Fibroblast of skin of right quadriceps (primary cell): Measurements from ENCODE around the gene ZNF326.
"Not testable (repeated sequence)": the region's sequence is repeated elsewhere in the genome, so short reads cannot be mapped to it uniquely, and the experiment has no call there.

ENCODE experiments used
- DNase-seq: peaks from one replicate; pipeline ENCODE4 v3.0.0-alpha.2; 2013

ZNF326 gene

DNA sequence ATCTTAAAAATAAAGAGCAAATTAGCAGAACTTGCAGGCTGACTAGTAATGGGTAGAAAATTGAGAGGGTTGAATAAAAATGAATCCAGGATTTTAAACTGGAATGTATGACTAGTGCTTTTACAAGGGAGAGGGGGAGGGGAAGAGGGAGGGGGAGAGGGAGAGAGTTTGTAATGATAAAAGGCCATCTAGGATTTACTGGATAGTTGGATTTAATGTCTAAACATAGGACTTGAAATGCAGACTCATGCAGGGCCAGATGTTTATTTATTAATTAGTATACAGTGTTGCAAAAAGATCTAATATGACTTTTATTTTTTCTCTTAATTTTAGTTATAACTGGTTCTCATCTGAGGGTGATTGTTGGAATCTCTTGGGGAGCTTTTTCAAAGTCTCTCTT is 4.3 kb downstream of the ZNF326 start:
- DNase-seq, result no peak

DNA sequence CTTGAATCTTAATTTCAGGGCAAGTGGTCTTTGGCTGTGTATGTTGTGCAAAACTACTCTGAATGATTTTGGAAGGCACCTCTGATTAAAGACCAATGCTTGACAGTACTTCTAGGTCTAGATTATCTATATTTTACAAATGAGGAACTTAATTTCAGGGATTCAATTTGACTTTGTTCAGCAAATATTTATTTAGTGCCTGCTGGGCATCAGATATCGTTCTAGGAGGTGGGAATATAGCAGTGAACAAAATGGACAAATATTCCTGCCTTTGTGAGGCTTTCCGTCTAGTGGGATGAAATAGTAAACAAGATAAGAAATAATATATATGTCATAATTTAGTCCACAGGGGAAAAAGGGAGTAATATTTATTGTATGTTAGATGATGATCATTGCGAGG is 4.7 kb downstream of the ZNF326 start:
- DNase-seq, result no peak

DNA sequence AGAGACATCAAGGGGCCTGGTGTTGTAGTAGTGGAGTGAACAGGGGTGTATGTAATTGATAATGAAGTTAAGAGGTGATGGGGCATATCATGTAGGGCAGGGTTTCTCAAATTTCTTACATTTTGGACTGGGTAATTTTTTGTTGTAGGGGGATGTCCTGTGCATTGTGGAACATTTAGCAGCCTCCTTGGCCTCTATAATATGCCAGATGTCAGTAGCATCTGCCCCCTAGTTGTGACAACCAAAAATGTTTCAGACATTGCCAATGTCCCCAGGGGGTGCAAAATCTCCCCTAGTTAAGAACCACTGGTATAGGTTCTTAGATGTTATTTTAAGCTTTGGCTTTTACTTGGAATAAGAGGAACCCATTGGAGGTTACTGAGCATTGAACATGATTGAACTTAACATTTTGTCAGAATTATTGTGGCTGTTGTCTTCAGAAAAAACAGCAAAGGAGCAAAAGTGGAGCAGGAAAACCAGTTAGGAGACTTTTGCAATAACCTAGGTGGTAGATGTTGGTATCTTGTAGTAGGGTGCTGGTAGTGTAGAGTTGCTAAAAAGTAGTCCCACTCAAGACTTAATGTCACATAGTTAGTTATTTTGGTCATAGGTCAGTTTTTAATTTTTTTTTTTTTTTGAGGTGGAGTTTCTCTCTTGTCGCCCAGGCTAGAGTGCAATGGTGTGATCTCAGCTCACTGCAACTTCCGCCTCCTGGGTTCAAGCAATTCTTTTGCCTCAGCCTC is 6.2 kb downstream of the ZNF326 start:
- DNase-seq, result no peak

DNA sequence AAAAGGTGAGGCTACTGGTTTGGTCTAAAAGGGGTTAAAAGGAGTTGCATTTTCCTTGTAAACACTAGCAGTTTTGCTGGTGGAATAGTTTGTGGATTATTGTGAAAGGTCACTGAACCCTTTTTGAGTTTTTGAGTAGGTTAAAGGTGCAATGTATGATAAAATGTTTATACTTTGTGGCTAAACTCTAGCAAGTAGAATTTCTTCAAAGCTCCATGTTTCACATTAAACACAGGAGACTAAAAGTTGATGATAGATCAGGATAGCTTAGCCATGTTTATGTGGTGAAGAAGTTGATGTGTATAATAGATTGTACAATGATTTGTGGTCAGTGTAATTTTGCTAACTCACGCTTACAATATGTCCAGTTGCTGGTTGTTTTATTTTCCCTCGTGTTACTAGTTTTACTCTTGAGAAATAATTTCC is 13.1 kb downstream of the ZNF326 start:
- DNase-seq, result no peak

DNA sequence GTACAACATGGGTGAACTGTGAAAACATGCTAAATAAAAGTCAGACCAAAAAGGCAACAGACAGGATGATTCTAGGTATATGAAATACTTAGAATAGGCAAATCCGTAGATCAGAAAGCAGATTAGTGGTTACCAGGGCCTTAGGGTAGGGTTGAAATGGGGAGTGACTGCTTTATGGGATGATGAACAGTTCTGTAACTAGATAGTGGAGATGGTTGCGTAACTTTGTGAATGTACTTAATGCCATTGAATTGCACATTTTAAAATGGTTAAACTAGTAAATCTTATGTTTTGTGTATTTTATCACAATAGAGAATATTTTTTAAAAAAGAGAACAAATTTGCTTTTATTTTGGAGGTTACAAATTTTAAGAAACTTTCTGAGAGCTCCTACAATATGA is 17.4 kb downstream of the ZNF326 start:
- DNase-seq, result no peak

DNA sequence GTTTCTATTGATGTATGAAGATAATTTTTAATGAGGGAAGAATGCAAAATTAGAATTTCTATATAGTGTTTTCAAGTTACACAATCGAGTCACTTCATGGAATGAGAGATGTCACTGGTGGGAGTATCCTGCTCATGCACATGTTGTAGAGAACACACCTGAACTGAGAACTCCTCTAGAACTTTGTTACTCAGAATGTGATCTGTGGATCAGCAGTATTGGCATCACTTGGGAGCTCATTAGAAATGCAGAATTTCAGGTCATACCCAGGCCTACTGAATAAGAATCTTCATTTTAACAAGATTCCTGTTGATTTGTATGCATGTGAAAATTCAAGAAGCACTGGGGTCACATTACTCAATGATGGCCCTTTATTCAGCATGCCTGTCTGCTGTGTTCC is 28.8 kb downstream of the ZNF326 start:
- no peak for DNase-seq

DNA sequence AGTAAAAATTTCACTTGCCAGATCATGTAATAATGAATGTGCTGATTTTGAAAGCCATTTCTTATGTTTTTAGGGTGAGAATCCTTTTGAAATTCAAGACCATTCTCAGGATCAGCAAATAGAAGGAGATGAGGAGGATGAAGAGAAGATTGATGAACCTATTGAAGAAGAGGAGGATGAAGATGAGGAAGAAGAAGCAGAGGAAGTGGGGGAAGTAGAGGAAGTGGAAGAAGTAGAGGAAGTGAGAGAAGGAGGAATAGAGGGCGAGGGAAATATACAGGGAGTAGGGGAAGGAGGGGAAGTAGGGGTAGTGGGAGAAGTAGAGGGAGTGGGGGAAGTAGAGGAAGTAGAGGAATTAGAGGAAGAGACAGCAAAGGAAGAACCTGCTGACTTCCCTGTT is 32.4 kb downstream of the ZNF326 start:
- no peak for DNase-seq

DNA sequence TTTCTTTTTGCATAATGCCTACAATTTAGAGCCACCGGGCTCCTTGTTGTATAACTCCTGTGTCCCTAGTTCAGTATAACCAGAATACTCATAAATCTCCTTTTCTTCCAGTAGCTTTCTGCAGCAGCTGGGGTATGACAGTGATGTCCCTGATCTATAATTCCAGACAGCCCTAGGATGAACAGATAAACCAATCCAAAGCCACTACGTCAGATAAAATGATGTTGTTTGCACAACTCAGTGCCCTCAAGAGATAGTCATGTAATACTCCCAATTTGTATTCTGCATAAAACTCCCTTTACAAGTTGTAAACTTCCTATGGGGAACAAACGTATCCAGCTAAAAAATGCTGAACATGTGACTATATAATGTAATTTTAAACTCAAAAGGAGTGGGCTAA is 44.7 kb downstream of the ZNF326 start:
- DNase-seq, result no peak

DNA sequence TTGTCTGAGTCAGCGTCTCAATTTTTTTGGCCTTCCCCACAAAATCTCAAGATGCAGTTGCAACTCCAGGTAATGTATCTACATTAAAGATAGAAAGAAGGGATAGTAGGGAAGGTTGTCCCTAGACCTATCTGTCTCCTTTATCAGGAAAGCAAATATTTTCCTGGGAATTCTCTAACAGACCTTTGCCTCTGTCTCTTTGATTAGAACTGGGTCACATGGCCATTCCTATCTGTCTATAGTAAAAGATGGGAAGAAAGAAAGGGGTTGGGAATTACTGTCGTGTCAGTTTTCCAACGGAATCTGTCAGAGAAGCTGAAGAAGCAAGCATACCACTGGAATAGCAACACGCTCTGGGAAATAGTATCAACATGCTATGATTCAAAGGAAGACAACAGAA is 48.7 kb downstream of the ZNF326 start:
- DNase-seq, result no peak

DNA sequence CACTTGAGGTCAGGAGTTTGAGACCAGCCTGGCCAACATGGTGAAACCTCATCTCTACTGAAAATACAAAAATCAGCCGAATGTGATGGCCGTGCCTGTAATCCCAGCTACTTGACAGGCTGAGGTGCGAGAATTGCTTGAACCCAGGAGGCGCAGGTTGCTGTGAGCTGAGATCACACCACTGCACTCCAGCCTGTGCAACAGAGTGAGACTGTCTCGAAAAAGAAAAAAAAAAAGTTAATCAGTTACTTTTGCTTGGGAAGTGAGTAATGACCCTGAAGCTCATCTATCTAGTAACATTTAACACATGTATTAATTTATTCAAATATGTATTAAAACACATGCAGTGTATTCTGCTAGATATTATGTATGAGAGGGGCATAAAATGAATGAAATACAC is 49.4 kb downstream of the ZNF326 start:
- DNase-seq, result no peak

DNA sequence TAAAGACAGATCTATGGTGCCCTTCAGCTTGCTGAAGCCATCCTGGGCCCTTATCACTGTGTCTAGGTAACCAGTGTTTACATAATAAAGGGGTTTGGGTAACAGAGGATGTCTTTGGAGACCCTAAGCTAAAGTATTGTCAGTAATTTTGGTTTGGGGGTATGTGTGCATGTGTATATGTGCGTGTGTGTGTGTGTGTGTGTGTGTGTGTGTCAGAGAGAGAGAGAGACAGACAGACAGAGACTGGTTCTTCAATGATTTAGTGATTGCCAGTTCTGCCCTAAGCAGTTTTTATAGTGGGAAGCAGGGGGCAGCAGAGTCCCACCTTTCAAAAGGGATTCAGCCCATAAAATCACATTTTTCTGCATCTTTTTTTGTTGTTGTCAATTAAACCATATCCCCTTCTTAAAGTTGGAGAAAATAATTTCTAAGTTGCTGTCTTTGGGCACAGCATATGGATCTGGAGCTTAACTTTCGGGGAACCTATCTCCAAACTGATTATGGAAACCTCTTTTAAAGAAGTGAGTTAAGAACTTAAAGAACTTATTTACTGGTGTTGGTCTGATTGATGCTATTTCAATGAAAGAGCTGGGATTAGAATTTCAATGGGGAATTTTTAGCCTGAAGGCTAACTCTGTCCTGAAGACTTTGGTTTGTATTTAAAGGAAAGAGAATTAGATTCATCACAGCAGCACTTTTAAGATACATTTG is 51.1 kb downstream of the ZNF326 start:
- DNase-seq, result no peak

DNA sequence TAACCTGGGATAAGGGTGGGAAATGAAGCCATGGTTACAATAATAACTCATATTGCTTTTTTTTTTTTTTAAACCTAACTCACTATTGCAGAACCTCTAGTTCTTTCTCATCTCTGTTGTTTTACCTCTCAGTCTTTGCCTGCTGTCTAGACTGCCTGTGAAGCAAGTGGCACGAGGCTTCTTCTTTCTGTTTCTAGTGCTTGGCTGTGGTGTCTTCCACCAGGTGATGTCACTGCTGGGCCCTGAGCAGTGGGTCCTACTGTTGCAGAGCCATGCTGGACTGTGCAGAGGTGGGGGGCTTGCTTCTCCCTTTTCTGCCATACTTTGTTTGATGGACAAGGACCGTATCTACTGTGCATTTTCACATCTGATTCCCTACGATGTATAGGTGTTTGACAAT is 51.7 kb downstream of the ZNF326 start:
- no peak for DNase-seq

DNA sequence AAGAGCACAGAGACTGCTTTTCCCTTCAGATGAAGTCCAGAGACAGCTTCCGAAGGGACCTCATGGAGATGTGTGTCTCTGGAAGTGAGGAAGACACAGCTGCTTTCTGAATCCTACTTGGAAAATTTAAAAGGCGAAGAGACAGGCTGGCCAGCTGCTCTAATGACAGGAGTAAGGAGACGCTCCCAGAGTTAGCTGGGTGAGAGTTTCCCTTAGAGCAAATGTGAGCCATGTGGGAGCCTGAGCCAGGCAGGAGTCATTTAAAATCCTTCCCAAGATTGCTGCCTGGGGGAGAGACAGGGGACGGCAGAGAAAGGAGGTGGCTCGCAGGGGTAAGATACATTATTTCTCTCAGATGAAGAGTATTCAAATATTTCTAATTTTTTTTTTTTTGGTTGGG is 53.1 kb downstream of the ZNF326 start:
- DNase-seq, result no peak

DNA sequence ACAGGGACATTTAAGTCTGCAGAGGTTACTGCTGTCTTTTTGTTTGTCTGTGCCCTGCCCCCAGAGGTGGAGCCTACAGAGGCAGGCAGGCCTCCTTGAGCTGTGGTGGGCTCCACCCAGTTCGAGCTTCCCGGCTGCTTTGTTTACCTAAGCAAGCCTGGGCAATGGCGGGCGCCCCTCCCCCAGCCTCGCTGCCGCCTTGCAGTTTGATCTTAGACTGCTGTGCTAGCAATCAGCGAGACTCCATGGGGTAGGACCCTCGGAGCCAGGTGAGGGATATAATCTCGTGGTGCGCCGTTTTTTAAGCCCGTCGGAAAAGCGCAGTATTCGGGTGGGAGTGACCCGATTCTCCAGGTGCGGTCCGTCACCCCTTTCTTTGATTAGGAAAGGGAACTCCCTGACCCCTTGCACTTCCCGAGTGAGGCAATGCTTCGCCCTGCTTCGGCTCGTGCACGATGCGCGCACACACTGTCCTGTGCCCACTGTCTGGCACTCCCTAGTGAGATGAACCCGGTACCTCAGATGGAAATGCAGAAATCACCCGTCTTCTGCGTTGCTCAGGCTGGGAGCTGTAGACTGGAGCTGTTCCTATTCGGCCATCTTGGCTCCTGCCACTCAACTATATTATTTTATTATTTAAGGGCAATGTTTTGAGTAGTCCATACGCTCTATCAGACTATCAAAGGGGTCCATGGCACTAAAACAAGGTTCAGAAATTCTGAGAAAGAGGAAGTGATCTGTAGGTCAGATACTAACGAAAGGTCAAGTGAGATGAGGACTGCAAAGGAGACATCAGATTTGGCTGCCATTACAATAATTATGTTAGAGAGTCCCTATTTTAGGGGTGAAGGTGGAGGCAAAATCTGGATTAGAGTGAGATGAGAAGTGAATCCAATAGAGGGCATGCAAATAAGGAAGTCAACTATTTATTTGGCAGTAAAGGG is 68.1 kb downstream of the ZNF326 start:
- DNase-seq, result not testable (repeated sequence)

DNA sequence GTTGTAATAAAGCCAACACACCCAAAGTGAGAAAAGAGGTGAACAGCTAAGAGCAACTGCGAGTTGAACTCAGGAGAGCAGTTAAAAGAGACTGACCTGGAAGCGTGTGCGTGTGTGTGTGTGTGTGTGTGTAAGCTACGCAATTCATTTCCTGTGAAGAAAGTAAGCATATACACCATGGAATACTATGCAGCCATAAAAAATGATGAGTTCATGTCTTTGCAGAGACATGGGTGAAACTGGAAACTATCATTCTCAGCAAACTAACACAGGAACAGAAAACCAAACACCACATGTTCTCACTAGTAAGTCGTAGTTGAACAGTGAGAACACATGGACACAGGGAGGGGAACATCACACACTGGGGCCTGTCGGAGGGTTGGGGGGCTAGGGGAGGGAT is 69.2 kb downstream of the ZNF326 start:
- DNase-seq, result not testable (repeated sequence)

DNA sequence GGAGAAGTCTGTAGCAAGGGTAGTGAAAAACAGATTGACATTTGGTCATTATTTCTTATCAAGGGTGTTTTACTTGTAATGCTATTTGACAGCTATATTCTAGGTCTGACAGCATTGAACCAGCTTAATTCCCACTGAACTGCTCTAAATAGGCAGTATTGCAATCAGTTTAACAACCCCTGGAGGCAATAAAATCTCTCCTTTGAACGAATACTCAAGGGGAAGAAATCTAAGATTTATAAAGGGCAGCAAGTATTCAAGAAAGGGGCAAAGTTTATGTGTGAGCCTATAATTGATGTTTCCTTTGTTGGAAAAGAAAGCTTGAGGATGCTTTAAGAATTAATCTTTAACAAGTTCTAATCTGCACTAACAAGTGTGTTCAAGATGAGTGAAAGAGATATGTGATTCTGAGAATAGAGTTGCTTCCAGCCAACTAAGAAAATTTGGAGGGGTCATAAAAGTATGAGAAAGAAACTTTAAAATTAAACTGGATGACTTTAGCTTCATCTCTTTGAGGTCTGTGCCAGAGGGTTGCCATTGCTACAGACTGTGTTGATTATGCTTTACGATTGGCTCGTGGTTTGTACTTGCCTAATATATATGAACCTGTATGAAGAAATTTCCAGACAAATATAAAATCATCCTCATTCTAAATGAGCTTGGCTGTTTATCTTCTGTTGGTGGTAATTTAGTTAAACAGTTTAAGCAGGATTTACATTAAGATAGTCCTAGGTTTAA is 72.5 kb downstream of the ZNF326 start:
- DNase-seq, result no peak

DNA sequence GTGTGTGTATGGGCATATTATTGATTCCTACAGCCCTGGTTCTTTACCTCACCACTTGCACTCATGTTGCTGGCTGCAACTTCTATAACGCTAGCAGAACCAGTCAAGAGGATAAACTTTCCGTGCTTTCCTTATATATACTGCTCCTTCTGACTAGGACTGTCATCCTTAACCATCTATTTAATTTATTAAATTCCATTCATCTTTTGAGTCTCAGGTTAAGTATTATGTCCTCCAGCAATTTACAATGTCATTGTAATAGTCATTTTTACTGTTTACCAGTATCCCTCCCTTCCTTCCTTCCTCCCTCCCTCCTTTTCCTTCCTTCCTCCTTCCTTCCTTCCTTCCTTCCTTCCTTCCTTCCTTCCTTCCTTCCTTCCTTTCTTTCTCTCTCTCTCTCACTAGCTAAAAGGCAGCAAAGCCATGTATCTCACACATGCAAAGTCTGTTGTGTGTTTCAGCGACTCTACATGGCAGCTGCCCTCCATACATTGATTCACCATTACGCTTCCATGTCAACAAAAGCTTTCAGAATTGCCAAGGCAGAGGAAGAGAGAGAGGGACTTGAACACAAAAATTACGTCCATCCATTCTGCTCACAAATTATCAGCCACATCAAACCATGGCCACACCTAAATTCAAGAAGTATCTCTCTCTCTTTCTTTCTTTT is 73.8 kb downstream of the ZNF326 start:
- DNase-seq, result no peak

DNA sequence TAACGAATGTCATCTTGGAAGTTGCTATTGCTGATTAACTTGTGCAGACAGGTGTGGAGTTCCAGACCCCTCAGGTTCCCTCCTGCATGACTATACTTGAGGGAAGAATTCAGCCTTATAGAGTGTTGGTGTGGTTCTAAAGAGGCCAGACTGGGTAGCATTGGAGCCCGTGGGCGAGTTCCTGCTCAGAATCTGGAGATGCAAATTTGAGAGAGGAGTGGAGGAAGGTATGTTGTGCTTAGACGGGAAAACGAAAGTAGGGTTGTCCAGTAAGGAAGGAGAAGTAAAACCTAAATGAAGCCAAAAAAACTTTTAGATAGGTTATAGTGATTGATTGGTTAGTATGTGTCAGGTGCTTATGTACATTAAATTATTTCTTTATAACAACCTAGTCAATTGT is 79.2 kb downstream of the ZNF326 start:
- DNase-seq, result no peak

DNA sequence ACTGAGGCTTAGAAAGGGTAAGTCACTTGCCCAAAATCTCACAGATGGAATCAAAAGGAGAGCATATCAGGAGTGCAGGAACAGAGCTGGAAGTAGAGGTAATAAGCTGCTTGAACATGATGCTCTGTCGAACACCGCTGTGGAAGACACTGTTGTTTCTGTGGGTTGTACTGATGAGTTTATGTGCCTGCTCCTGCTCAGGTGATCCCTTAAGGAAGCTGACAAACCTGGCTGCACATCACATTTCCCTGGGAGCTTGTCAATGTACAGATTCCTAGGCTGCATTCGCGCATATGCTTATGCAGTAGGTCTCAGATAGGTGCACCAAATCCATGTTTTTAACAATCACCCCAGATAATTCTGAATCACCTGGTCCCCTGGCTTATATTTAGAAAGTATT is 79.7 kb downstream of the ZNF326 start:
- DNase-seq, result no peak

DNA sequence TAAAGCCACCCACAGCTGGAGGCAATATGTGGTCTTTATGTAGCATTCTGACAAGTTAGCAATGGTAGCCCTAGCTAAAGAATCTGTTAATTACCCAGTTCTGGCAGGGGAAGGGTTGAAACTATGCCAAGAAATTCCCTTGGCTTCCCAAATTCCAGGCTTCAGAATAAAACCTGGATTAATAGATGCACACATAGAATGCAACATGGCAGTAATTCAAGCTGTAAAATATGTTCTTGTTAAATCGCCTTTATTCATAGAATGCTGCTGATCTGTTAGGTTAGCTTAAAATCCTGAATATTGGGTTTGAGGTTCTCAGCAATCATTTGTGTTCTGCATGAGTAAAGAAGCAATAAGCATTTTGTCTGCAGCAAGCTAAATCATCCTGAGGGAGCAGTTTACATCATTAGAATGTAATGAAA is 80.1 kb downstream of the ZNF326 start:
- peak; percentile 18 for DNase-seq

DNA sequence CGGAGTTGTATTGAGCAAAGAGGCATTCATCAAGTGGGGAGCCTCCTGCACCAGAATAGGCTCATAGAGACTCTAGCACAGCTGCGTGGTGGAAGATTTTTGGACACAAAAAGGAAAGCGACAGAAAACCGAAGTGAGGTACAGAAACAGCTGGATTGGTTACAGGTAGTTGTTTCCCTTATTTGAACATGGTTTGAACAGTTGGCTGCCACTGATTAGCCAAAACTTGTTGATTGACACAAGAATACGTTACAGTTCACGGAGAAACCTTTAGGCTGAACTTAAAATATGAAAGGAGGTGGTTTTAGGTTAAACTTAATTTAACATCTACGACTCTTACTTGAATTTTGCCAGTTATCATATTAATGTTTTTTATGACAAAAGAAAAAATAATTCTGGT is 89.1 kb downstream of the ZNF326 start:
- no peak for DNase-seq
